Measurements from ENCODE around the gene ATRIP.
"Not testable (repeated sequence)": the region's sequence is repeated elsewhere in the genome, so short reads cannot be mapped to it uniquely, and the experiment has no call there.

ATRIP gene
- total RNA-seq: 12.8 to 20.3 reads per million in 2 donors

GRCh38 chr3:48446425-48447193, at the start of gene ATRIP:
Gene ATRIP, plus strand, starts transcription at chr3:48446737. Its CDS starts 109 bp downstream, at chr3:48446846.
- peak; percentile 78 to 84 (median 83) for DNase-seq

GRCh38 chr3:48397767-48398681, 48.5 kb upstream of the ATRIP start:
- DNase-seq: no peak

- no peak for DNase-seq
Measured at GRCh38 chr3:48398701-48399386, 47.7 kb upstream of the ATRIP start.

GRCh38 chr3:48399387-48400172, 47.0 kb upstream of the ATRIP start:
- DNase-seq: no peak

GRCh38 chr3:48400824-48401433, 45.6 kb upstream of the ATRIP start:
- peak in 4 of 5 experiments; percentile 40 to 71 (median 51) for DNase-seq

- not testable (repeated sequence) for DNase-seq
Measured at GRCh38 chr3:48401434-48401901, 45.1 kb upstream of the ATRIP start.

- no peak for DNase-seq
Measured at GRCh38 chr3:48402281-48402732, 44.2 kb upstream of the ATRIP start.

GRCh38 chr3:48402907-48403306, 43.6 kb upstream of the ATRIP start:
- DNase-seq: no peak

- DNase-seq: no peak
Measured at GRCh38 chr3:48403533-48404439, 42.8 kb upstream of the ATRIP start.

GRCh38 chr3:48404440-48405342, 41.8 kb upstream of the ATRIP start:
- no peak for DNase-seq

- no peak for DNase-seq
Measured at GRCh38 chr3:48405343-48405881, 41.1 kb upstream of the ATRIP start.

GRCh38 chr3:48405971-48406370, 40.6 kb upstream of the ATRIP start:
- DNase-seq: no peak

- DNase-seq: peak in 1 of 5 experiments; percentile 1
Measured at GRCh38 chr3:48406443-48407431, 39.8 kb upstream of the ATRIP start.

- DNase-seq: no peak
Measured at GRCh38 chr3:48407542-48408099, 38.9 kb upstream of the ATRIP start.

GRCh38 chr3:48408823-48409281, 37.7 kb upstream of the ATRIP start:
- DNase-seq: peak in 1 of 5 experiments; percentile 1

- DNase-seq: peak in 1 of 5 experiments; percentile 2
Measured at GRCh38 chr3:48409291-48410201, 37.0 kb upstream of the ATRIP start.

Measured in T-helper 2 cell (primary cell).